ENCODE measurements around the gene UBAP2. TPM values are rescaled to one million over a fixed set of nuclear protein-coding genes. Genes with fewer than 3 reads are reported as not detected.
A peak's percentile ranks its signal among the peaks of the same experiment; 100 is the strongest.

Gene UBAP2
- total and polyA plus RNA-seq, 2 donors (not counting 1 experiment from before 2014, with no cell fraction given) = 15.5 to 26.2 TPM

DNA sequence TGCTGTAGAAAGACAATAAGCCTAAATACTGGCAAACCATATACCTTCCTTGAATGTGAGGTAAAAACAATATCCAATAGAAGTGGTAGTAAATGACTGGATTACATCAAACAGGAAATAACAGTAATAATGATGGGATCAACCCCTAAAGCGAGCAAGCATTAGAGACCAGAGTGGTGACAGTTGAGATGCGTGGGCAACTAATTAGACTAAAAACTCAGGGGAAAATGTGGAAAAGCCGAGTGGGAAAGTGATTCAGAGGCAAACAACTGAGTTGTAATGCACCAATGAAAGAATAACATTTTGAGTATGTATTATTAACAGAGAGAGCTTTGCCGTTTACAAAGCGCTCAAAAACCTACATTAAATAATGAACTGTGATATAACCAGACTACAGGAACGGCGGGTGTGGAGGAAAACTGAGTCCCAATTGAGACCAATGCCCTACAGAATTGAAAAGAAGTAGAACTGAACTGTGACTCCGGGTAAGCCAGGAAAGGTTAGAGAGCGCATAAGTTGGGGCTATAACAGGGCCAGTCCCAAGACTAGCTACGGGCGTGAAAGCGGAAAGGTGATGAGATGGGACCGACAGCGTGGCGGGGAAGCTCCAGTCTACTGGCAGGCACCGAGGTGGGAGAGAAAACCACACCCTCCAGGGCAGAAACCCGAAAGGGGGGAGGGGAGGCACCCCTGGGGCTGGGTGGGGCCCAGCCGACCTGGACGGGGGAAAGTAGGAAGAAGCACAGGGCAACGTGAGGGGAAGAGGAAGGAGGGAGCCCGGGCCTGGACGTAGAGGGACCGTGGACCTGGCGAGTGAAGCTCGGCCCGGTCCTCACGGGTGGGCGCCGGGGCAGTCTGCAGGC, 592 bp downstream of the UBAP2 start:
- H3K79me2 ChIP-seq (ENCODE audit: control insufficient read depth, insufficient read depth, low read length) = peaks cover 54% of the 10 kb centered on the region
- POLR2A ChIA-PET = interaction anchor here (0.6 to 2.0 kb wide), 2 partner anchors 131 to 206 kb away, joined by 3 to 8 read pairs; partner anchors contain the start of gene UBAP1

More for the DNA sequence above, 592 bp downstream of the UBAP2 start:
- CTCF ChIA-PET = interaction anchor here (0.6 to 1.5 kb wide), 5 partner anchors 129 to 331 kb away, joined by 3 to 5 read pairs (median 4); partner anchors contain the start of gene UBAP1
- 2% methylated on average over 24 of the region's 29 CpGs for WGBS (ENCODE audit: insufficient coverage)
- H4K20me1 ChIP-seq (ENCODE audit: control insufficient read depth, insufficient read depth, low read length, poor library complexity, severe bottlenecking) = peaks cover 26% of the 10 kb centered on the region
- DNase-seq = peak; percentile 7
- H3K4me3 Mint-ChIP-seq = peak overlapping the region; percentile 100
- H3K36me3 ChIP-seq (replicated peaks in 1 of 2; ENCODE audit: control extremely low read depth in 1 of 2, control insufficient read depth in 1 of 2, extremely low read depth in 1 of 2, insufficient read depth in 2 of 2, low read length in 1 of 2) = no peaks in the 10 kb centered on the region
- H3K27me3 ChIP-seq (replicated peaks in 1 of 4; ENCODE audit: control extremely low read depth in 1 of 4, control insufficient read depth in 3 of 4, insufficient read depth in 4 of 4, low read length in 3 of 4) = no peaks in the 10 kb centered on the region
- H3K4me1 ChIP-seq (ENCODE audit: control insufficient read depth in 2 of 2, insufficient read depth in 2 of 2, low read length in 2 of 2) = peaks cover 15 to 22% of the 10 kb centered on the region in 2 donors
- H3K27me3 Mint-ChIP-seq = no peaks in the 10 kb centered on the region
- TF ChIP-seq EZH2 (IDR thresholded peaks at IDR 0.05; ENCODE audit: borderline replicate concordance, insufficient read depth, low read depth, low read length, poor library complexity, severe bottlenecking) = no peak
- TF ChIP-seq, protein P1, sequence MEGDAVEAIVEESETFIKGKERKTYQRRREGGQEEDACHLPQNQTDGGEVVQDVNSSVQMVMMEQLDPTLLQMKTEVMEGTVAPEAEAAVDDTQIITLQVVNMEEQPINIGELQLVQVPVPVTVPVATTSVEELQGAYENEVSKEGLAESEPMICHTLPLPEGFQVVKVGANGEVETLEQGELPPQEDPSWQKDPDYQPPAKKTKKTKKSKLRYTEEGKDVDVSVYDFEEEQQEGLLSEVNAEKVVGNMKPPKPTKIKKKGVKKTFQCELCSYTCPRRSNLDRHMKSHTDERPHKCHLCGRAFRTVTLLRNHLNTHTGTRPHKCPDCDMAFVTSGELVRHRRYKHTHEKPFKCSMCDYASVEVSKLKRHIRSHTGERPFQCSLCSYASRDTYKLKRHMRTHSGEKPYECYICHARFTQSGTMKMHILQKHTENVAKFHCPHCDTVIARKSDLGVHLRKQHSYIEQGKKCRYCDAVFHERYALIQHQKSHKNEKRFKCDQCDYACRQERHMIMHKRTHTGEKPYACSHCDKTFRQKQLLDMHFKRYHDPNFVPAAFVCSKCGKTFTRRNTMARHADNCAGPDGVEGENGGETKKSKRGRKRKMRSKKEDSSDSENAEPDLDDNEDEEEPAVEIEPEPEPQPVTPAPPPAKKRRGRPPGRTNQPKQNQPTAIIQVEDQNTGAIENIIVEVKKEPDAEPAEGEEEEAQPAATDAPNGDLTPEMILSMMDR (IDR thresholded peaks at IDR 0.05) = no peak
- peak overlapping the region; percentile 47 to 95 (median 90) for H3K4me3 ChIP-seq (ENCODE audit: control extremely low read depth in 1 of 5, extremely low read depth in 1 of 5, insufficient read depth in 1 of 5, low read depth in 2 of 5, low read length in 4 of 5)
- no peaks in the 10 kb centered on the region for H3K9me3 Mint-ChIP-seq (ENCODE audit: insufficient read depth)
- ATAC-seq (ENCODE audit: low read depth) = peak; percentile 20
- peak overlapping the region; percentile 76 for H3K9ac ChIP-seq (ENCODE audit: low read length)
- H3K9me3 ChIP-seq (ENCODE audit: control extremely low read depth in 1 of 3, control insufficient read depth in 2 of 3, insufficient read depth in 1 of 3, low read length in 2 of 3) = peaks cover 0 to 3% (median 0%) of the 10 kb centered on the region in 3 donors
- H2AFZ ChIP-seq (ENCODE audit: insufficient read depth, low read depth, low read length, poor library complexity, severe bottlenecking) = peak overlapping the region; percentile 93
- H3K4me1 Mint-ChIP-seq = peaks cover 26% of the 10 kb centered on the region
- peak overlapping the region; percentile 87 to 91 for H3K27ac ChIP-seq (ENCODE audit: low read length in 2 of 2)
- intact Hi-C loops (cut with micrococcal nuclease) = loop anchor here (1.0 to 10.0 kb wide), 4 partner anchors 75 to 783 kb away; partner anchors contain the start of genes BAG1 and CHMP5
- peak overlapping the region; percentile 100 for H3K27ac Mint-ChIP-seq
- peak overlapping the region; percentile 86 for H3K4me2 ChIP-seq (replicated peaks; ENCODE audit: low read depth, low read length, poor library complexity, severe bottlenecking)
